ENCODE data around the gene NRAS.

Gene NRAS

GRCh38 chr1:114676115-114676514 lies 40.5 kb downstream of the NRAS start:
- DNase-seq = no peak

- DNase-seq = no peak
Observed at GRCh38 chr1:114671939-114672275, 44.7 kb downstream of the NRAS start.

- DNase-seq = peak in 2 of 4 experiments; percentile 24 to 33
Observed at GRCh38 chr1:114671011-114671938, 45.3 kb downstream of the NRAS start.

- DNase-seq = peak; percentile 92 to 96 (median 94)
Observed at GRCh38 chr1:114670083-114671010, 46.2 kb downstream of the NRAS start.

GRCh38 chr1:114669562-114670082 lies 46.9 kb downstream of the NRAS start, which contains the start of gene DENND2C:
Gene DENND2C (minus strand): TSS chr1:114670049. CDS start chr1:114625984, 44,065 bp downstream.
- no peak for DNase-seq

GRCh38 chr1:114668784-114669561 lies 47.6 kb downstream of the NRAS start:
- DNase-seq = peak in 1 of 4 experiments; percentile 6

GRCh38 chr1:114668373-114668772 lies 48.2 kb downstream of the NRAS start:
- DNase-seq = no peak

- no peak for DNase-seq
Observed at GRCh38 chr1:114666954-114667353, 49.6 kb downstream of the NRAS start.

GRCh38 chr1:114660238-114660637 lies 56.3 kb downstream of the NRAS start:
- DNase-seq = no peak

Measured in suppressor macrophage (primary cell).